NCI-H2029 (cell line): ENCODE measurements around the gene PLK1.
"Not testable (repeated sequence)": the region's sequence is repeated elsewhere in the genome, so short reads cannot be mapped to it uniquely, and the experiment has no call there.

Experiments
- DNase-seq: peaks from one replicate; lab custom pipeline; 2025; lab: John Stamatoyannopoulos, UW

PLK1 gene

GRCh38 chr16:23710504-23710903, 31.8 kb downstream of the PLK1 start:
- no peak for DNase-seq

GRCh38 chr16:23711785-23712184, 33.1 kb downstream of the PLK1 start:
- no peak for DNase-seq

DNA sequence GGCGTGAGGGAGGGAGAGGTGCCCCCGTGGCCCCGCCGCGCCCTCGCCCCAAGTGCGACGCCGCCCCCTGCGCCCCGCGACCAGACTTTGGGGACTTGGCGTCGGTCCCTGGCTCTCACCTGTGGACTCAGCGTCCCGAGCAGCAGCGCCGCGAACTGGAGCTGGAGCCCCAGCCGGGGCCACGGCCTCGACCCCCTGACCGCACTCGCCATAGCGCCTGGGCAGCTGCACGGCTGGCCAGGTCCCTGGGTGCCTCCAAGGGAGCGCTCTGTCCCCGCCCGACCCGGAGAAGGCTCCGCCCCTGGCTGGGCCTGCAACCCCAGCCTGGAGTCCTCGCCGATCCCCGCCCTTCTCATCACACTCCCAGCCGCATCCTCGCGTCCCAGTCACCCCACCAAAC, 34.3 kb downstream of the PLK1 start, which contains the start of gene ERN2:
Gene ERN2 (minus strand): TSS at position 247 of the 400 bp plus-strand sequence. CDS start 35 bp downstream, at position 212.
- DNase-seq, result no peak

- DNase-seq, result no peak
Measured at GRCh38 chr16:23716484-23716883, 37.8 kb downstream of the PLK1 start.

DNA sequence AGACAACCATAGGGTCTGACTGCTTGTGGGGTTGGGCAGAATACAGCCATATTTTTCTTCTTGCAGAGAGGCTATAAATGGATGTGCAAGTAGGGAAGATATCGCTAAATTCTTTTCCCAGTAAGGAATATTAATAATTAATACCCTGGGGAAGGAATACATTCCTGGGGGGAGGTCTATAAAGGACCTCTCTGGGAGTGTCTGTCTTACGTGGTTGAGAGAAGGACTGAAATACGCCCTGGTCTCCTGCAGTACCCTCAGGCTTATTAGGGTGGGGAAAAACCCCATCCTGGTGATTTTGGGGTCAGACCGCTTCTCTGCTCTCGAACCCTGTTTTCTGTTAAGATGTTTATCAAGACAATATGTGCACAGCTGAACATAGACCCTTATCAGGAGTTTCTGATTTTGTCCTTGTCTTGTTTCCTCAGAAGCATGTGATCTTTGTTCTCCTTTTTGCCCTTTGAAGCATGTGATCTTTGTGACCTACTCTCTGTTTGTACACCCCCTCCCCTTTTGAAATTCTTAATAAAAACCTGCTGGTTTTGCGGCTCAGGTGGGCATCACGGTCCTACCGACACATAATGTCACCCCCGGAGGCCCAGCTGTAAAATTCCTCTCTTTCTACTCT, 44.0 kb downstream of the PLK1 start:
- not testable (repeated sequence) for DNase-seq

GRCh38 chr16:23724096-23724784, 45.6 kb downstream of the PLK1 start:
- DNase-seq, result no peak

- DNase-seq, result no peak
Measured at GRCh38 chr16:23724785-23725131, 46.1 kb downstream of the PLK1 start.

DNA sequence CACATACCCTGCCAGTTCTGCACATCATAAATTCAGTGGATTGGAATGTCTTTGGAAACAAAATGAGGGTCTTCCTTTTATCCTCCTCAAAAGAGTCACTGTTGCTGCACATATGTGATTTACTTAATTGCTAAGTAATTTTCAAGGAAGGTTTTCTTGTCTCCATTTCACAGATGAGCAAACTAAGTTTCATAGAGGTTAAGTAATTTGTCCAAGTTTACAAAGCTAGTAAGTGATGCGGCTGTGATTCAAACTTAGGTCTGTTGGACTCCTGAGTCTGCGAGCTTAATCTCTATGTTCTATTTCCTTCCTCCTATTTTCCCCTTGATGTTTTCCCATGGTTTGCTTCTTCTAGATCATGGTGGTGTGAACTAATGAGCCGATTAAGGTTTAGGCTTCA, 48.0 kb downstream of the PLK1 start:
- no peak for DNase-seq

- DNase-seq, result no peak
Measured at GRCh38 chr16:23728112-23728477, 49.4 kb downstream of the PLK1 start.

DNA sequence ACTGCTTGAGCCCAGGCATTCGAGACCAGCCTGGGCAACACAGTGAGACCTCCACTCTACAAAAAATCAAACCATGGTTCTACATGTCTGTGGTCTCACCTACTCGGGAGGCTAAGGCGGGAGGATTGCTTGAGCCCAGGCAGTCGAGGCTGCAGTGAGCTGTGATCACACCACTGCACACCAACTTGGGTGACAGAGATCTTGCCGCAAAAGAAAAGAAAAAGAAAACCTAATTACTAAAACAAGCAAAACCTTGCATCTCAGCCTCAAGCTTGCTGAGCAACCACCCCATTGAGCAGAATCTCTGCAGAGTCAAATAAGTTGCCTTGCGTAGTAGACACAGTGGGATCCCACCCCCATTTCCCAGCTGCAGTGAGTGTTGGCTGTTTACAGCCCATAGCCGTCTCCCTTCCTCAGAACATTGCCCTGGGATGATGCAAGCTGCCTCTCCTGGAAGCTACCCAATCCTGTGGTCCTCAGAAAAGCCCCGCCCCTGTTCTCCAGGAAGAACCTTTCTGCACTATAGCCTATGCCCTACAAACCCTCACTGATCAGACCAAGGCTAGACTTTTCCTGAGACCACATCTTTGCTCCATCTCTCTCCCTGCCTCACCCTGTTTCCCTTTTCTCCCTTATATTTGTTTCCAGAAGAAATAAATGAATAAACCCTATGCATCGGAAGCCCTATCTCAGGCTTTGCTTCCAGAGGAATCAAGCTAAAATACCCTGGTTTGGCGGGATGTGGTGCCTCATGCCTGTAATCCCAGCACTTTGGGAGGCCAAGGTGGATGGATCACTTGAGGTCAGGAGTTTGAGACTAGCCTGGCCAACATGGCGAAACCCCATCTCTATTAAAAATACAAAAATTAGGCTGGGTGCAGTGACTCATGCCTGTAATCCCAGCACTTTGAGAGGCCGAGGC, 51.1 kb downstream of the PLK1 start:
- no peak for DNase-seq

- no peak for DNase-seq
Measured at GRCh38 chr16:23734176-23734893, 55.6 kb downstream of the PLK1 start.

DNA sequence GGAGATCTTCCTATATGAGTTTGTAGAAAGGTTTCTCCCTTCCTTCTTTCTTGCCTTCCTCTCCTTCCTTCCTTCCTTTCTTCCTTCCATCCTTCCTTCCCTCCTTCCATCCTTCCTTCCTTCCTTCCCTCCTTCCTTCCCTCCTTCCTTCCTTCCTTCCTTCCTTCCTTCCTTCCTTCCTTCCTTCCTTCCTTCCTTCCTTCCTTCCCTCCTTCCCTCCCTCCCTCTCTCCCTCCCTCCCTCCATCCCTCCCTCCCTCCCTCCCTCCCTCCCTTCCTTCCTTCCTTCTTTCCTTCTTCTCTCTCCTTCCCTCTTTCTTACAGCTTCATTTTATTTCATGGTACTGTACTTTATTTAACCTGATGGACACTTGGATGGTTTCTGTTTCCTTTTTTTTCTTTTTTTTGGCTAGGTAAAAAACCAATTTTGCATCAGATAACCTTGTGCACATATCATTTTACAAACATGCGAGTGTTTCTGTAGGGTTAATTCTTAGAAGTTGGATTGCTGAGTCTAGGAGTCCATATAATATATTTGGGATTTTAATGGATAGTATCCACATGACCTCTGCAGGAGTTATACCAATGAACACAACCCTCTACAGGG, 58.8 kb downstream of the PLK1 start:
- not testable (repeated sequence) for DNase-seq

DNA sequence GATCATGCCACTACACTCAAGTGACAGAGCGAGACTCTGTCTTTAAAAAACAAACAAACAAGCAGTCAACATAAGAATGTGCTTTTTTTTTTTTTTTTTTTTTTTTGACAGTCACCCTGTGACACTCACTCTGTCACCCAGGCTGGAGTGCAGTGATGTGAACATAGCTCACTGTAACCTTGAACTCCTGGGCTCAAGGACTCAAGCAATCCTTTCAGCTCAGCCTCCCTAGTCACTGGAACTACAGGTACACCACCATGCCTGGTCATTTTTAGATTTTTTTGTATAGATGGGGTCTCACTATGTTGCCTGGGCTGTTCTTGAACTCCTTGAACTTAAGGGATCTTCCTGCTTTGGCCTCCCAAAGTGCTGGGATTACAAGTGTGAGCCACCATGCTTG, 60.8 kb downstream of the PLK1 start:
- DNase-seq, result no peak
